Gastrocnemius medialis (tissue), 4 donors: ENCODE results near the gene IRS1. TPM values are rescaled to one million over a fixed set of nuclear protein-coding genes. Genes with fewer than 3 reads are reported as not detected.

Experiments
- ATAC-seq, 2 donors: fragments of 150-250 bp; one replicate each; pipeline ENCODE4 v1.9.1; 2016
- DNase-seq, 2 donors: peaks; one replicate each; pipeline ENCODE4 v3.0.0-alpha.2; 2019
- H3K27ac ChIP-seq, 4 donors: fragments of 200-600 bp; sonication (generic); 1 replicate in 1 of 4; 2 replicates in 3 of 4; pipeline ENCODE4 v1.5.1; 2016 to 2018; ENCODE audit warnings: mild to moderate bottlenecking in 2 of 4, moderate library complexity in 1 of 4
- H3K27me3 ChIP-seq, 3 donors: fragments of 200-600 bp; sonication (generic) in 2 of 3; 1 replicate in 1 of 3; 2 replicates in 2 of 3; pipeline versions ENCODE4 v1.5.1 to v1.6.0; 2016 to 2019; ENCODE audit warnings: mild to moderate bottlenecking in 1 of 3, moderate library complexity in 1 of 3
- H3K36me3 ChIP-seq, 2 donors: fragments of 200-600 bp; sonication (generic) in 1 of 2; one replicate each; pipeline ENCODE4 v1.5.1; 2017 to 2018
- H3K4me1 ChIP-seq, 2 donors: fragments of 200-600 bp; sonication (generic) in 1 of 2; one replicate each; pipeline ENCODE4 v1.5.1; 2016 to 2017; ENCODE audit warnings: mild to moderate bottlenecking in 2 of 2
- H3K4me3 ChIP-seq, 4 donors: fragments of 200-600 bp; sonication (generic) in 3 of 4; 1 replicate in 1 of 4; 2 replicates in 3 of 4; pipeline ENCODE4 v1.5.1; 2016 to 2019; ENCODE audit warnings: mild to moderate bottlenecking in 2 of 4
- H3K9me3 ChIP-seq, 3 donors: fragments of 200-600 bp; sonication (generic) in 2 of 3; 1 replicate in 1 of 3; 2 replicates in 2 of 3; pipeline ENCODE4 v1.5.1; 2016 to 2019
- CTCF ChIP-seq, 5 experiments: fragments of 450-650 bp in 3 of 5; fragments of 200-600 bp in 2 of 5; sonication (generic) in 2 of 5; IDR thresholded peaks in 4 of 5; conservative IDR thresholded peaks in 1 of 5; 1 replicate in 4 of 5; 2 replicates in 1 of 5; pipeline ENCODE4 v1.5.1; 2016 to 2019; ENCODE audit warnings: antibody characterized with exemption in 5 of 5, mild to moderate bottlenecking in 3 of 5, moderate library complexity in 3 of 5
- POLR2A ChIP-seq, 2 donors: fragments of 450-650 bp; IDR thresholded peaks; one replicate each; pipeline ENCODE4 v1.6.1; 2017; ENCODE audit warnings: antibody characterized with exemption in 2 of 2, mild to moderate bottlenecking in 2 of 2, moderate library complexity in 2 of 2
- in situ Hi-C, 4 donors: fragments of 200-750 bp; cut with MboI; loops; one replicate each; pipeline versions ENCODE4 v1.15.0 to v1.8.0; 2017; ENCODE audit warnings: low sequenced_read_pairs in 4 of 4
- intact Hi-C: fragments of 100-400 bp; cut with DNase I; formaldehyde crosslinking; loops from one replicate; pipeline ENCODE4 v1.15.1; 2023; ENCODE audit warnings: low total_unique reads
- total RNA-seq, 4 donors: library from RNA; depleted of rRNA; stranded (reverse); fragments of >200 nt; gene quantifications; one replicate each; pipeline versions ENCODE4 v1.1.0 to v1.2.3, GENCODE V29; 2016

The IRS1 gene
- total RNA-seq, 4 donors from 2014 or later, result 2.2 to 71.1 (median 6.3) TPM

- Histone ChIP-seq H3K27me3 (no peaks in the 10 kb centered on the region), H3K9me3 (no peaks in the 10 kb centered on the region), H3K4me3 (no peak overlapping the region), H3K4me1 (peaks cover 0 to 2% of the 10 kb centered on the region in 2 donors), H3K36me3 (no peaks in the 10 kb centered on the region), H3K27ac (no peak overlapping the region)
- intact Hi-C loops (no loop called here), in situ Hi-C loops (no loop called here)
- no peak for TF ChIP-seq POLR2A (IDR thresholded peaks at IDR 0.05)
- TF ChIP-seq CTCF (IDR thresholded peaks at IDR 0.05 in 4 of 5, conservative IDR thresholded peaks at IDR 0.05 in 1 of 5), result no peak
- ATAC-seq (no peak), DNase-seq (no peak)
Measured at GRCh38 chr2:226828191-226828590, 28.6 kb upstream of the IRS1 start.

- Histone ChIP-seq H3K36me3 (no peaks in the 10 kb centered on the region), H3K27ac (no peak overlapping the region), H3K27me3 (no peaks in the 10 kb centered on the region), H3K4me1 (no peaks in the 10 kb centered on the region), H3K9me3 (no peaks in the 10 kb centered on the region), H3K4me3 (no peak overlapping the region)
- TF ChIP-seq POLR2A (IDR thresholded peaks at IDR 0.05) (no peak), CTCF (IDR thresholded peaks at IDR 0.05 in 4 of 5, conservative IDR thresholded peaks at IDR 0.05 in 1 of 5) (no peak)
- in situ Hi-C loops, result no loop called here
- ATAC-seq, result no peak
- DNase-seq, result no peak
- intact Hi-C loops, result no loop called here
Measured at GRCh38 chr2:226825056-226825455, 25.4 kb upstream of the IRS1 start.

- H3K4me3 ChIP-seq, result no peak overlapping the region
- no peaks in the 10 kb centered on the region for H3K9me3 ChIP-seq
- no peaks in the 10 kb centered on the region for H3K36me3 ChIP-seq
- DNase-seq (no peak), ATAC-seq (no peak)
- no peaks in the 10 kb centered on the region for H3K4me1 ChIP-seq
- in situ Hi-C loops (loop anchor here in 3 of 4 donors (10.0 to 25.0 kb wide), 5 partner anchors 168 to 1154 kb away; no protein-coding TSS in a partner anchor), intact Hi-C loops (no loop called here)
- TF ChIP-seq CTCF (IDR thresholded peaks at IDR 0.05 in 4 of 5, conservative IDR thresholded peaks at IDR 0.05 in 1 of 5), result no peak
- no peak for TF ChIP-seq POLR2A (IDR thresholded peaks at IDR 0.05)
- no peak overlapping the region for H3K27ac ChIP-seq
- no peaks in the 10 kb centered on the region for H3K27me3 ChIP-seq
Measured at GRCh38 chr2:226818930-226819329, 19.3 kb upstream of the IRS1 start.

GRCh38 chr2:226813148-226813701 is 13.6 kb upstream of the IRS1 start:
- in situ Hi-C loops (loop anchor here in 3 of 4 donors (10.0 to 25.0 kb wide), 5 partner anchors 174 to 1148 kb away; no protein-coding TSS in a partner anchor), intact Hi-C loops (no loop called here)
- Histone ChIP-seq H3K36me3 (no peaks in the 10 kb centered on the region), H3K4me1 (no peaks in the 10 kb centered on the region), H3K4me3 (no peak overlapping the region), H3K9me3 (no peaks in the 10 kb centered on the region), H3K27me3 (no peaks in the 10 kb centered on the region), H3K27ac (no peak overlapping the region)
- no peak for TF ChIP-seq POLR2A (IDR thresholded peaks at IDR 0.05)
- no peak for TF ChIP-seq CTCF (IDR thresholded peaks at IDR 0.05 in 4 of 5, conservative IDR thresholded peaks at IDR 0.05 in 1 of 5)
- no peak for DNase-seq
- ATAC-seq, result no peak

- Histone ChIP-seq H3K4me3 (no peak overlapping the region), H3K27ac (no peak overlapping the region), H3K9me3 (no peaks in the 10 kb centered on the region), H3K36me3 (no peaks in the 10 kb centered on the region), H3K27me3 (no peaks in the 10 kb centered on the region), H3K4me1 (peaks cover 14 to 21% of the 10 kb centered on the region in 2 donors)
- intact Hi-C loops, result loop anchor here (2.0 to 5.0 kb wide), 3 partner anchors 184 to 915 kb away; no protein-coding TSS in a partner anchor
- ATAC-seq (no peak), DNase-seq (no peak)
- in situ Hi-C loops, result loop anchor here (5.0 to 25.0 kb wide), 14 partner anchors 181 to 1139 kb away; no protein-coding TSS in a partner anchor
- TF ChIP-seq CTCF (IDR thresholded peaks at IDR 0.05 in 4 of 5, conservative IDR thresholded peaks at IDR 0.05 in 1 of 5) (no peak), POLR2A (IDR thresholded peaks at IDR 0.05) (no peak)
Measured at GRCh38 chr2:226803410-226803809, 3.8 kb upstream of the IRS1 start.
